AG09319 (cell line): ENCODE results near the gene LRRC47.

Experiments used
- DNase-seq: peaks from one replicate; pipeline ENCODE4 v3.0.0-alpha.2; 2010; ENCODE audit warnings: low read depth; ENCODE audit errors: extremely low read depth
- CTCF ChIP-seq: IDR thresholded peaks from 2 replicates; pipeline ENCODE4 v1.5.1; 2011; ENCODE audit warnings: low read depth, mild to moderate bottlenecking, inconsistent platforms, low read length, moderate library complexity

Gene LRRC47

GRCh38 chr1:3732434-3733093 lies 63.7 kb downstream of the LRRC47 start:
- no peak for TF ChIP-seq CTCF
- DNase-seq: no peak

GRCh38 chr1:3731583-3732433 lies 64.5 kb downstream of the LRRC47 start:
- no peak for TF ChIP-seq CTCF
- no peak for DNase-seq

- no peak for DNase-seq
- no peak for TF ChIP-seq CTCF
Observed at GRCh38 chr1:3730543-3731247, 65.6 kb downstream of the LRRC47 start.

GRCh38 chr1:3729594-3730542 lies 66.4 kb downstream of the LRRC47 start:
- no peak for TF ChIP-seq CTCF
- no peak for DNase-seq
